Measurements from ENCODE around the gene KIF20B. TPM values are rescaled to one million over a fixed set of nuclear protein-coding genes. Genes with fewer than 3 reads are reported as not detected.

The KIF20B gene
- total and polyA plus RNA-seq, 2 of the 13 experiments (the other 11 are each of a cell fraction or from before 2014, with no cell fraction given): 3.5 to 38.6 TPM

GRCh38 chr10:89776665-89777064 lies 75.3 kb downstream of the KIF20B start:
- no peak overlapping the region for H2AFZ ChIP-seq (ENCODE audit: low read length)
- H3K9me3 ChIP-seq (ENCODE audit: low read length): no peaks in the 10 kb centered on the region
- DNase-seq (ENCODE audit: low spot score): no peak
- H3K4me1 ChIP-seq (ENCODE audit: insufficient read depth, low read length): no peaks in the 10 kb centered on the region
- no peak overlapping the region for H3K9ac ChIP-seq (ENCODE audit: insufficient read depth, low read depth, low read length)
- ChIA-PET CTCF (ENCODE audit: low intra/inter-chr PET ratio, low total read pairs) (no interaction called here), POLR2A (no interaction called here)
- H3K4me3 ChIP-seq (replicated peaks in 1 of 3; ENCODE audit: insufficient read depth in 1 of 3, low read depth in 2 of 3, low read length in 3 of 3): no peak overlapping the region
- in situ Hi-C loops (cut with HindIII; ENCODE audit: extremely low pct_ligation_motif_present, low pct_unique_long_range_greater_than_20kb): loop anchor here (25.0 kb wide), 1 partner anchor 536 kb away; no protein-coding TSS in a partner anchor
- peaks cover 2 to 23% of the 10 kb centered on the region in 2 experiments for H3K36me3 ChIP-seq (replicated peaks in 1 of 2; ENCODE audit: control insufficient read depth in 1 of 2, insufficient read depth in 2 of 2, low read length in 2 of 2)
- H3K79me2 ChIP-seq (ENCODE audit: insufficient read depth, low read length): no peaks in the 10 kb centered on the region
- BruUV-seq (replicated peaks): no TSS peak
- no peak for ATAC-seq
- H3K27me3 ChIP-seq (ENCODE audit: control insufficient read depth in 1 of 2, insufficient read depth in 2 of 2, low read length in 2 of 2): no peaks in the 10 kb centered on the region
- intact Hi-C loops (cut with micrococcal nuclease; ENCODE audit: unreplicated experiment): no loop called here
- no peak overlapping the region for H3K4me2 ChIP-seq (ENCODE audit: low read depth, low read length)
- no peak for TF ChIP-seq SAP130 (CRISPR knock-in tag; IDR thresholded peaks at IDR 0.05; ENCODE audit: low read depth)
- no peak for TF ChIP-seq HBP1 (CRISPR knock-in tag; IDR thresholded peaks at IDR 0.05; ENCODE audit: low read depth)
- no peak for TF ChIP-seq NR2F6 (IDR thresholded peaks at IDR 0.05)
- TF ChIP-seq NR2F6 (CRISPR knock-in tag; IDR thresholded peaks at IDR 0.05): no peak
- no peak for FAIRE-seq
- no peak overlapping the region for H3K27ac ChIP-seq (ENCODE audit: extremely low read length, insufficient read depth, low read length)
- H4K20me1 ChIP-seq (ENCODE audit: insufficient read depth, low read length): no peaks in the 10 kb centered on the region

GRCh38 chr10:89782470-89782869 lies 81.1 kb downstream of the KIF20B start:
- no peaks in the 10 kb centered on the region for H3K9me3 ChIP-seq (ENCODE audit: low read length)
- ChIA-PET CTCF (ENCODE audit: low intra/inter-chr PET ratio, low total read pairs) (no interaction called here), POLR2A (no interaction called here)
- ATAC-seq (no peak), DNase-seq (ENCODE audit: low spot score) (no peak), FAIRE-seq (no peak)
- in situ Hi-C loops (cut with HindIII; ENCODE audit: extremely low pct_ligation_motif_present, low pct_unique_long_range_greater_than_20kb) (loop anchor here (25.0 kb wide), 1 partner anchor 530 kb away; no protein-coding TSS in a partner anchor), intact Hi-C loops (cut with micrococcal nuclease; ENCODE audit: unreplicated experiment) (no loop called here)
- peaks cover 0 to 6% of the 10 kb centered on the region in 2 experiments; a peak in 2 of 5 replicates for H3K36me3 ChIP-seq (replicated peaks in 1 of 2; ENCODE audit: control insufficient read depth in 1 of 2, insufficient read depth in 2 of 2, low read length in 2 of 2)
- H3K27ac ChIP-seq (ENCODE audit: extremely low read length, insufficient read depth, low read length): no peak overlapping the region
- no peak overlapping the region for H3K4me3 ChIP-seq (replicated peaks in 1 of 3; ENCODE audit: insufficient read depth in 1 of 3, low read depth in 2 of 3, low read length in 3 of 3)
- H4K20me1 ChIP-seq (ENCODE audit: insufficient read depth, low read length): no peaks in the 10 kb centered on the region
- 94% methylated on average over 2 of the region's 2 CpGs for WGBS (ENCODE audit: low lambda C conversion rate)
- H3K4me2 ChIP-seq (ENCODE audit: low read depth, low read length): no peak overlapping the region
- TF ChIP-seq ZNF18 (CRISPR knock-in tag; IDR thresholded peaks at IDR 0.05; ENCODE audit: insufficient replicate concordance): no peak
- no peak for TF ChIP-seq ZNF703 (CRISPR knock-in tag; IDR thresholded peaks at IDR 0.05; ENCODE audit: borderline replicate concordance)
- peak; percentile 38 to 69; a peak in 3 of 4 replicates for TF ChIP-seq MAFK (conservative IDR thresholded peaks at IDR 0.05 in 1 of 2, IDR thresholded peaks at IDR 0.05 in 1 of 2; ENCODE audit: low read length in 2 of 2)
- TF ChIP-seq MAFF (IDR thresholded peaks at IDR 0.05; ENCODE audit: low read depth, low read length): peak; percentile 46; the same call in 1 of the 2 replicates
- no peak overlapping the region for H2AFZ ChIP-seq (ENCODE audit: low read length)
- no peak overlapping the region for H3K9ac ChIP-seq (ENCODE audit: insufficient read depth, low read depth, low read length)
- H3K4me1 ChIP-seq (ENCODE audit: insufficient read depth, low read length): no peaks in the 10 kb centered on the region
- no TSS peak for BruUV-seq (replicated peaks)
- H3K79me2 ChIP-seq (ENCODE audit: insufficient read depth, low read length): no peaks in the 10 kb centered on the region
- no peaks in the 10 kb centered on the region for H3K27me3 ChIP-seq (ENCODE audit: control insufficient read depth in 1 of 2, insufficient read depth in 2 of 2, low read length in 2 of 2)
